Measurements from ENCODE around the gene SLMAP.

SLMAP gene

GRCh38 chr3:57778494-57778893 is 22.4 kb downstream of the SLMAP start:
- Histone ChIP-seq H3K9me3 (ENCODE audit: low read depth, low read length) (no peaks in the 10 kb centered on the region), H3K4me3 (no peak overlapping the region), H3K27ac (peak overlapping the region; percentile 77; the same call in 1 of the 2 replicates), H3K36me3 (ENCODE audit: insufficient read depth, low read length) (no peaks in the 10 kb centered on the region), H3K9ac (ENCODE audit: insufficient read length) (no peak overlapping the region)
- no peak for DNase-seq (ENCODE audit: low read depth, low spot score)
- TF ChIP-seq POLR2AphosphoS5 (IDR thresholded peaks at IDR 0.05; ENCODE audit: borderline replicate concordance, low read depth, low read length) (no peak), FOXP2 (optimal IDR thresholded peaks at IDR 0.05; ENCODE audit: control extremely low read depth, extremely low read length, insufficient read depth) (no peak), EZH2 (IDR thresholded peaks at IDR 0.05) (no peak)

- no peak overlapping the region for H3K9ac ChIP-seq (ENCODE audit: insufficient read length)
- no peak for DNase-seq (ENCODE audit: low read depth, low spot score)
- H3K4me3 ChIP-seq, result no peak overlapping the region
- no peak overlapping the region for H3K27ac ChIP-seq
- H3K9me3 ChIP-seq (ENCODE audit: low read depth, low read length), result no peaks in the 10 kb centered on the region
- TF ChIP-seq FOXP2 (optimal IDR thresholded peaks at IDR 0.05; ENCODE audit: control extremely low read depth, extremely low read length, insufficient read depth) (no peak), EZH2 (IDR thresholded peaks at IDR 0.05) (no peak)
- no peaks in the 10 kb centered on the region for H3K36me3 ChIP-seq (ENCODE audit: insufficient read depth, low read length)
Observed at GRCh38 chr3:57779666-57780065, 23.6 kb downstream of the SLMAP start.

GRCh38 chr3:57783186-57784088 is 27.3 kb downstream of the SLMAP start:
- Histone ChIP-seq H3K9me3 (ENCODE audit: low read depth, low read length) (no peaks in the 10 kb centered on the region), H3K36me3 (ENCODE audit: insufficient read depth, low read length) (no peaks in the 10 kb centered on the region), H3K9ac (ENCODE audit: insufficient read length) (no peak overlapping the region), H3K4me3 (no peak overlapping the region), H3K27ac (no peak overlapping the region)
- TF ChIP-seq FOXP2 (optimal IDR thresholded peaks at IDR 0.05; ENCODE audit: control extremely low read depth, extremely low read length, insufficient read depth) (no peak), POLR2AphosphoS5 (IDR thresholded peaks at IDR 0.05; ENCODE audit: borderline replicate concordance, low read depth, low read length) (no peak), EZH2 (IDR thresholded peaks at IDR 0.05) (no peak)
- no peak for DNase-seq (ENCODE audit: low read depth, low spot score)

GRCh38 chr3:57784089-57784735 is 28.1 kb downstream of the SLMAP start:
- no peak overlapping the region for H3K4me3 ChIP-seq
- no peak for DNase-seq (ENCODE audit: low read depth, low spot score)
- no peaks in the 10 kb centered on the region for H3K9me3 ChIP-seq (ENCODE audit: low read depth, low read length)
- no peak overlapping the region for H3K9ac ChIP-seq (ENCODE audit: insufficient read length)
- TF ChIP-seq EZH2 (IDR thresholded peaks at IDR 0.05) (no peak), FOXP2 (optimal IDR thresholded peaks at IDR 0.05; ENCODE audit: control extremely low read depth, extremely low read length, insufficient read depth) (no peak), POLR2AphosphoS5 (IDR thresholded peaks at IDR 0.05; ENCODE audit: borderline replicate concordance, low read depth, low read length) (no peak)
- no peak overlapping the region for H3K27ac ChIP-seq
- no peaks in the 10 kb centered on the region for H3K36me3 ChIP-seq (ENCODE audit: insufficient read depth, low read length)

GRCh38 chr3:57785446-57785845 is 29.3 kb downstream of the SLMAP start:
- DNase-seq (ENCODE audit: low read depth, low spot score), result peak; percentile 32

GRCh38 chr3:57787867-57788623 is 31.9 kb downstream of the SLMAP start:
- DNase-seq (ENCODE audit: low read depth, low spot score), result no peak
- Histone ChIP-seq H3K9me3 (ENCODE audit: low read depth, low read length) (no peaks in the 10 kb centered on the region), H3K9ac (ENCODE audit: insufficient read length) (no peak overlapping the region), H3K27ac (no peak overlapping the region), H3K36me3 (ENCODE audit: insufficient read depth, low read length) (no peaks in the 10 kb centered on the region), H3K4me3 (no peak overlapping the region)
- TF ChIP-seq FOXP2 (optimal IDR thresholded peaks at IDR 0.05; ENCODE audit: control extremely low read depth, extremely low read length, insufficient read depth), result no peak
- no peak for TF ChIP-seq EZH2 (IDR thresholded peaks at IDR 0.05)
- no peak for TF ChIP-seq POLR2AphosphoS5 (IDR thresholded peaks at IDR 0.05; ENCODE audit: borderline replicate concordance, low read depth, low read length)

More at GRCh38 chr3:57785446-57785845, 29.3 kb downstream of the SLMAP start:
- Histone ChIP-seq H3K9ac (ENCODE audit: insufficient read length) (no peak overlapping the region), H3K27ac (peak overlapping the region; percentile 25; the same call in 1 of the 2 replicates), H3K36me3 (ENCODE audit: insufficient read depth, low read length) (no peaks in the 10 kb centered on the region), H3K4me3 (no peak overlapping the region), H3K9me3 (ENCODE audit: low read depth, low read length) (no peaks in the 10 kb centered on the region)
- no peak for TF ChIP-seq EZH2 (IDR thresholded peaks at IDR 0.05)
- TF ChIP-seq FOXP2 (optimal IDR thresholded peaks at IDR 0.05; ENCODE audit: control extremely low read depth, extremely low read length, insufficient read depth), result no peak
- no peak for TF ChIP-seq POLR2AphosphoS5 (IDR thresholded peaks at IDR 0.05; ENCODE audit: borderline replicate concordance, low read depth, low read length)

- Histone ChIP-seq H3K4me3 (no peak overlapping the region), H3K27ac (no peak overlapping the region), H3K9ac (ENCODE audit: insufficient read length) (no peak overlapping the region), H3K9me3 (ENCODE audit: low read depth, low read length) (no peaks in the 10 kb centered on the region), H3K36me3 (ENCODE audit: insufficient read depth, low read length) (no peaks in the 10 kb centered on the region)
- TF ChIP-seq EZH2 (IDR thresholded peaks at IDR 0.05) (no peak), FOXP2 (optimal IDR thresholded peaks at IDR 0.05; ENCODE audit: control extremely low read depth, extremely low read length, insufficient read depth) (no peak), POLR2AphosphoS5 (IDR thresholded peaks at IDR 0.05; ENCODE audit: borderline replicate concordance, low read depth, low read length) (no peak)
- DNase-seq (ENCODE audit: low read depth, low spot score), result no peak
Observed at GRCh38 chr3:57788624-57789018, 32.5 kb downstream of the SLMAP start.

GRCh38 chr3:57791245-57791644 is 35.1 kb downstream of the SLMAP start:
- TF ChIP-seq POLR2AphosphoS5 (IDR thresholded peaks at IDR 0.05; ENCODE audit: borderline replicate concordance, low read depth, low read length), result no peak
- no peak for TF ChIP-seq EZH2 (IDR thresholded peaks at IDR 0.05)
- TF ChIP-seq FOXP2 (optimal IDR thresholded peaks at IDR 0.05; ENCODE audit: control extremely low read depth, extremely low read length, insufficient read depth), result no peak
- Histone ChIP-seq H3K9me3 (ENCODE audit: low read depth, low read length) (no peaks in the 10 kb centered on the region), H3K4me3 (no peak overlapping the region), H3K9ac (ENCODE audit: insufficient read length) (no peak overlapping the region), H3K36me3 (ENCODE audit: insufficient read depth, low read length) (no peaks in the 10 kb centered on the region), H3K27ac (no peak overlapping the region)
- DNase-seq (ENCODE audit: low read depth, low spot score), result no peak
